ENCODE results near the gene RTL9.

- TF ChIP-seq EZH2 (IDR thresholded peaks at IDR 0.05; ENCODE audit: insufficient read depth, poor library complexity, severe bottlenecking) (no peak), EZH2phosphoT487 (IDR thresholded peaks at IDR 0.05; ENCODE audit: insufficient read depth, low read depth) (no peak)
Observed at GRCh38 chrX:110326712-110327111, 31.9 kb upstream of the RTL9 start.

All from GM23248 (cell line).